Prostate gland (tissue), 2 donors: ENCODE results near the gene RGPD5. TPM values are rescaled to one million over a fixed set of nuclear protein-coding genes. Genes with fewer than 3 reads are reported as not detected.
"Not testable (repeated sequence)": the region's sequence is repeated elsewhere in the genome, so short reads cannot be mapped to it uniquely, and the experiment has no call there.

Source experiments
- DNase-seq: peaks from one replicate; pipeline ENCODE4 v3.0.0-alpha.2; 2019; ENCODE audit warnings: low spot score
- H3K27ac ChIP-seq, 2 donors: fragments of 200-600 bp; sonication (generic); 2 replicates each; pipeline ENCODE4 v1.5.1; 2017 to 2019
- H3K27me3 ChIP-seq: fragments of 200-600 bp; sonication (generic); replicated peaks from 2 replicates; pipeline ENCODE4 v1.5.1; 2019; ENCODE audit not compliant: insufficient read depth
- H3K36me3 ChIP-seq, 2 donors: fragments of 200-600 bp; sonication (generic); 1 replicate in 1 of 2; 2 replicates in 1 of 2; pipeline versions ENCODE4 v1.5.1 to v1.8.1; 2017 to 2019
- H3K4me1 ChIP-seq: fragments of 200-600 bp; sonication (generic); replicated peaks from 2 replicates; pipeline ENCODE4 v1.5.1; 2019
- H3K4me3 ChIP-seq, 2 donors: fragments of 200-600 bp; sonication (generic); 2 replicates each; pipeline ENCODE4 v1.5.1; 2017 to 2019
- H3K9me3 ChIP-seq: fragments of 200-600 bp; sonication (generic); 2 replicates; pipeline ENCODE4 v1.5.1; 2017
- WGBS: methylation state at CpG from one replicate; pipeline ENCODE4 v1.1.5; 2018; 5-methylcytosine and 5-hydroxymethylcytosine counted together
- intact Hi-C: fragments of 100-400 bp; cut with DNase I; formaldehyde crosslinking; loops from one replicate; pipeline ENCODE4 v1.14.2; 2022
- total RNA-seq, 2 donors: library from RNA; depleted of rRNA; stranded (reverse); fragments of >200 nt; gene quantifications; one replicate each; pipeline ENCODE4 v1.1.0, GENCODE V29; 2016

RGPD5 gene
- total RNA-seq, 2 donors from 2014 or later, result 13.3 to 236 TPM

- intact Hi-C loops, H3K4me1 ChIP-seq: not testable (repeated sequence)
Observed at GRCh38 chr2:109896212-109896611, 102.1 kb downstream of the RGPD5 start.

GRCh38 chr2:109897769-109898461 lies 103.8 kb downstream of the RGPD5 start:
- H3K27me3 ChIP-seq, H3K4me3 ChIP-seq, H3K36me3 ChIP-seq, H3K9me3 ChIP-seq, DNase-seq, H3K27ac ChIP-seq, H3K4me1 ChIP-seq, intact Hi-C loops: not testable (repeated sequence)
- no CpG with 5 or more reads among the region's 8 CpGs for WGBS

More at GRCh38 chr2:109896212-109896611, 102.1 kb downstream of the RGPD5 start:
- not testable (repeated sequence) for H3K9me3 ChIP-seq, H3K36me3 ChIP-seq, H3K27ac ChIP-seq, H3K27me3 ChIP-seq, H3K4me3 ChIP-seq, DNase-seq
- WGBS, result no CpG with 5 or more reads among the region's 4 CpGs

- intact Hi-C loops, H3K27ac ChIP-seq, H3K36me3 ChIP-seq, DNase-seq, H3K4me1 ChIP-seq, H3K9me3 ChIP-seq, H3K27me3 ChIP-seq, H3K4me3 ChIP-seq: not testable (repeated sequence)
- WGBS, result no CpG with 5 or more reads among the region's 28 CpGs
Observed at GRCh38 chr2:109898462-109899336, 104.6 kb downstream of the RGPD5 start, which contains the start of gene LIMS3. TSS of gene LIMS3 (plus strand) at chr2:109898688. CDS start at chr2:109898729, 41 bp downstream.

- H3K9me3 ChIP-seq, H3K36me3 ChIP-seq, H3K4me3 ChIP-seq, H3K4me1 ChIP-seq, H3K27ac ChIP-seq, intact Hi-C loops, H3K27me3 ChIP-seq, DNase-seq: not testable (repeated sequence)
- no CpG with 5 or more reads among the region's 8 CpGs for WGBS
Observed at GRCh38 chr2:109905796-109906195, 111.7 kb downstream of the RGPD5 start.

Other genes with a start within 250 kb of the RGPD5 start
- gene SEPTIN10, start 180.3 kb upstream of the RGPD5 start, total RNA-seq, result 10 to 100 TPM; 66.3 to 94.9 TPM
- 10 to 100 TPM; 20.7 to 24.9 TPM for gene SOWAHC, start 179.9 kb upstream of the RGPD5 start, total RNA-seq
- gene LIMS3, start 104.4 kb downstream of the RGPD5 start, total RNA-seq, result 1 to 10 TPM; 6.3 to 6.6 TPM